Gastrocnemius medialis (tissue), 4 donors: ENCODE data around the gene ASB6. TPM values are rescaled to one million over a fixed set of nuclear protein-coding genes. Genes with fewer than 3 reads are reported as not detected.

ENCODE experiments used
- ATAC-seq, 2 donors: fragments of 150-250 bp; one replicate each; pipeline ENCODE4 v1.9.1; 2016
- DNase-seq, 2 donors: peaks; one replicate each; pipeline ENCODE4 v3.0.0-alpha.2; 2019
- H3K27ac ChIP-seq, 4 donors: fragments of 200-600 bp; sonication (generic); 1 replicate in 1 of 4; 2 replicates in 3 of 4; pipeline ENCODE4 v1.5.1; 2016 to 2018; ENCODE audit warnings: mild to moderate bottlenecking in 2 of 4, moderate library complexity in 1 of 4
- H3K27me3 ChIP-seq, 3 donors: fragments of 200-600 bp; sonication (generic) in 2 of 3; 1 replicate in 1 of 3; 2 replicates in 2 of 3; pipeline versions ENCODE4 v1.5.1 to v1.6.0; 2016 to 2019; ENCODE audit warnings: mild to moderate bottlenecking in 1 of 3, moderate library complexity in 1 of 3
- H3K36me3 ChIP-seq, 2 donors: fragments of 200-600 bp; sonication (generic) in 1 of 2; one replicate each; pipeline ENCODE4 v1.5.1; 2017 to 2018
- H3K4me1 ChIP-seq, 2 donors: fragments of 200-600 bp; sonication (generic) in 1 of 2; one replicate each; pipeline ENCODE4 v1.5.1; 2016 to 2017; ENCODE audit warnings: mild to moderate bottlenecking in 2 of 2
- H3K4me3 ChIP-seq, 4 donors: fragments of 200-600 bp; sonication (generic) in 3 of 4; 1 replicate in 1 of 4; 2 replicates in 3 of 4; pipeline ENCODE4 v1.5.1; 2016 to 2019; ENCODE audit warnings: mild to moderate bottlenecking in 2 of 4
- H3K9me3 ChIP-seq, 3 donors: fragments of 200-600 bp; sonication (generic) in 2 of 3; 1 replicate in 1 of 3; 2 replicates in 2 of 3; pipeline ENCODE4 v1.5.1; 2016 to 2019
- CTCF ChIP-seq, 5 experiments: fragments of 450-650 bp in 3 of 5; fragments of 200-600 bp in 2 of 5; sonication (generic) in 2 of 5; IDR thresholded peaks in 4 of 5; conservative IDR thresholded peaks in 1 of 5; 1 replicate in 4 of 5; 2 replicates in 1 of 5; pipeline ENCODE4 v1.5.1; 2016 to 2019; ENCODE audit warnings: antibody characterized with exemption in 5 of 5, mild to moderate bottlenecking in 3 of 5, moderate library complexity in 3 of 5
- POLR2A ChIP-seq, 2 donors: fragments of 450-650 bp; IDR thresholded peaks; one replicate each; pipeline ENCODE4 v1.6.1; 2017; ENCODE audit warnings: antibody characterized with exemption in 2 of 2, mild to moderate bottlenecking in 2 of 2, moderate library complexity in 2 of 2
- in situ Hi-C, 4 donors: fragments of 200-750 bp; cut with MboI; loops; one replicate each; pipeline versions ENCODE4 v1.15.0 to v1.8.0; 2017; ENCODE audit warnings: low sequenced_read_pairs in 4 of 4
- intact Hi-C: fragments of 100-400 bp; cut with DNase I; formaldehyde crosslinking; loops from one replicate; pipeline ENCODE4 v1.15.1; 2023; ENCODE audit warnings: low total_unique reads
- total RNA-seq, 4 donors: library from RNA; depleted of rRNA; stranded (reverse); fragments of >200 nt; gene quantifications; one replicate each; pipeline versions ENCODE4 v1.1.0 to v1.2.3, GENCODE V29; 2016

Gene ASB6
- total RNA-seq, 4 donors from 2014 or later, result 14.4 to 24.0 (median 19.4) TPM

GRCh38 chr9:129614932-129615331 lies 27.0 kb downstream of the ASB6 start:
- intact Hi-C loops (loop anchor here (5.0 kb wide), 1 partner anchor 118 kb away; no protein-coding TSS in a partner anchor), in situ Hi-C loops (loop anchor here (5.0 to 10.0 kb wide), 3 partner anchors 478 to 483 kb away; no protein-coding TSS in a partner anchor)
- no peak overlapping the region for H3K27ac ChIP-seq
- H3K4me3 ChIP-seq, result no peak overlapping the region
- H3K36me3 ChIP-seq, result no peaks in the 10 kb centered on the region
- H3K4me1 ChIP-seq, result peaks cover 5 to 10% of the 10 kb centered on the region in 2 donors
- DNase-seq (no peak), ATAC-seq (no peak)
- TF ChIP-seq CTCF (IDR thresholded peaks at IDR 0.05 in 4 of 5, conservative IDR thresholded peaks at IDR 0.05 in 1 of 5) (no peak), POLR2A (IDR thresholded peaks at IDR 0.05) (no peak)
- peaks cover 5 to 10% (median 7%) of the 10 kb centered on the region in 3 donors for H3K27me3 ChIP-seq
- H3K9me3 ChIP-seq, result no peaks in the 10 kb centered on the region

- Histone ChIP-seq H3K27me3 (no peaks in the 10 kb centered on the region), H3K4me1 (peaks cover 9 to 16% of the 10 kb centered on the region in 2 donors), H3K36me3 (no peaks in the 10 kb centered on the region), H3K9me3 (no peaks in the 10 kb centered on the region), H3K4me3 (no peak overlapping the region), H3K27ac (no peak overlapping the region)
- TF ChIP-seq CTCF (IDR thresholded peaks at IDR 0.05 in 4 of 5, conservative IDR thresholded peaks at IDR 0.05 in 1 of 5), result no peak
- TF ChIP-seq POLR2A (IDR thresholded peaks at IDR 0.05), result no peak
- ATAC-seq, result no peak
- intact Hi-C loops, result loop anchor here (5.0 kb wide), 1 partner anchor 116 kb away; no protein-coding TSS in a partner anchor
- no peak for DNase-seq
- in situ Hi-C loops, result loop anchor here in 2 of 4 donors (5.0 to 10.0 kb wide), 2 partner anchors 476 to 479 kb away; no protein-coding TSS in a partner anchor
Measured at GRCh38 chr9:129613520-129614175, 28.3 kb downstream of the ASB6 start.

GRCh38 chr9:129612815-129613519 lies 29.0 kb downstream of the ASB6 start:
- Histone ChIP-seq H3K9me3 (no peaks in the 10 kb centered on the region), H3K36me3 (no peaks in the 10 kb centered on the region), H3K4me3 (no peak overlapping the region), H3K27me3 (no peaks in the 10 kb centered on the region), H3K27ac (no peak overlapping the region), H3K4me1 (peaks cover 9 to 16% of the 10 kb centered on the region in 2 donors)
- no peak for DNase-seq
- in situ Hi-C loops (loop anchor here in 2 of 4 donors (5.0 to 10.0 kb wide), 2 partner anchors 476 to 478 kb away; no protein-coding TSS in a partner anchor), intact Hi-C loops (loop anchor here (5.0 kb wide), 1 partner anchor 116 kb away; no protein-coding TSS in a partner anchor)
- no peak for TF ChIP-seq CTCF (IDR thresholded peaks at IDR 0.05 in 4 of 5, conservative IDR thresholded peaks at IDR 0.05 in 1 of 5)
- no peak for TF ChIP-seq POLR2A (IDR thresholded peaks at IDR 0.05)
- no peak for ATAC-seq

- Histone ChIP-seq H3K27me3 (no peaks in the 10 kb centered on the region), H3K27ac (no peak overlapping the region), H3K9me3 (no peaks in the 10 kb centered on the region), H3K4me1 (peaks cover 9 to 17% of the 10 kb centered on the region in 2 donors), H3K4me3 (no peak overlapping the region), H3K36me3 (no peaks in the 10 kb centered on the region)
- no peak for TF ChIP-seq CTCF (IDR thresholded peaks at IDR 0.05 in 4 of 5, conservative IDR thresholded peaks at IDR 0.05 in 1 of 5)
- no peak for TF ChIP-seq POLR2A (IDR thresholded peaks at IDR 0.05)
- ATAC-seq (no peak), DNase-seq (no peak)
- in situ Hi-C loops, result loop anchor here in 2 of 4 donors (5.0 to 10.0 kb wide), 2 partner anchors 475 to 477 kb away; no protein-coding TSS in a partner anchor
- intact Hi-C loops, result loop anchor here (5.0 kb wide), 1 partner anchor 115 kb away; no protein-coding TSS in a partner anchor
Measured at GRCh38 chr9:129612123-129612522, 29.8 kb downstream of the ASB6 start.
